ENCODE results near the gene ZNF865.

ZNF865 gene

GRCh38 chr19:55647732-55648584, 42.5 kb downstream of the ZNF865 start, which contains the start of gene CCDC106:
TSS of gene CCDC106 (plus strand) at chr19:55648212. CDS start at chr19:55649047, 835 bp downstream.
- DNase-seq = peak; percentile 81

GRCh38 chr19:55648585-55649267, 43.3 kb downstream of the ZNF865 start:
- no peak for DNase-seq

GRCh38 chr19:55649268-55650125, 44.0 kb downstream of the ZNF865 start:
- DNase-seq = no peak

- no peak for DNase-seq
Measured at GRCh38 chr19:55650126-55650557, 44.7 kb downstream of the ZNF865 start.

- DNase-seq = no peak
Measured at GRCh38 chr19:55650602-55651230, 45.3 kb downstream of the ZNF865 start.

- no peak for DNase-seq
Measured at GRCh38 chr19:55651236-55651635, 45.8 kb downstream of the ZNF865 start.

GRCh38 chr19:55652311-55653128, 47.1 kb downstream of the ZNF865 start:
- DNase-seq = no peak

- peak; percentile 98 for DNase-seq
Measured at GRCh38 chr19:55653651-55654322, 48.3 kb downstream of the ZNF865 start.

- DNase-seq = peak; percentile 98
Measured at GRCh38 chr19:55654323-55654867, 48.9 kb downstream of the ZNF865 start.

GRCh38 chr19:55654868-55655647, 49.6 kb downstream of the ZNF865 start, which contains the start of gene U2AF2:
TSS of gene U2AF2 (plus strand) at chr19:55655035. CDS start at chr19:55655105, 70 bp downstream.
- DNase-seq = peak; percentile 96

GRCh38 chr19:55655648-55656040, 50.2 kb downstream of the ZNF865 start:
- no peak for DNase-seq

GRCh38 chr19:55656552-55656951, 51.1 kb downstream of the ZNF865 start:
- no peak for DNase-seq

GRCh38 chr19:55656988-55657747, 51.7 kb downstream of the ZNF865 start:
- no peak for DNase-seq

GRCh38 chr19:55658846-55659459, 53.5 kb downstream of the ZNF865 start:
- DNase-seq = no peak

- no peak for DNase-seq
Measured at GRCh38 chr19:55659822-55660221, 54.4 kb downstream of the ZNF865 start.

- DNase-seq = no peak
Measured at GRCh38 chr19:55660404-55660803, 55.0 kb downstream of the ZNF865 start.

- no peak for DNase-seq
Measured at GRCh38 chr19:55660991-55661390, 55.5 kb downstream of the ZNF865 start.

- DNase-seq = no peak
Measured at GRCh38 chr19:55661826-55662225, 56.4 kb downstream of the ZNF865 start.
